GM19025 (cell line): ENCODE data around the gene ADPGK.

Experiments
- ATAC-seq: cut with Tn5 transposase; IDR thresholded peaks from one replicate; pipeline ENCODE4 v1.9.1; 2021; ENCODE audit warnings: mild to moderate bottlenecking, low read depth, moderate library complexity; ENCODE audit not compliant: unreplicated experiment

Gene ADPGK

GRCh38 chr15:72792431-72792830 lies 8.9 kb upstream of the ADPGK start:
- ATAC-seq = no peak

- no peak for ATAC-seq
These were observed 6.8 kb upstream of the ADPGK start for GRCh38 chr15:72790302-72790910.

GRCh38 chr15:72787526-72787925 lies 4.0 kb upstream of the ADPGK start:
- no peak for ATAC-seq

- no peak for ATAC-seq
These were observed 3.3 kb upstream of the ADPGK start for GRCh38 chr15:72786676-72787345.

GRCh38 chr15:72786242-72786641 lies 2.7 kb upstream of the ADPGK start:
- ATAC-seq = no peak

- no peak for ATAC-seq
These were observed 2.3 kb upstream of the ADPGK start for GRCh38 chr15:72785841-72786240.

GRCh38 chr15:72785432-72785831 lies 1.9 kb upstream of the ADPGK start:
- ATAC-seq = no peak

- ATAC-seq = no peak
These were observed 908 bp upstream of the ADPGK start for GRCh38 chr15:72784456-72784876.

- peak; percentile 26 for ATAC-seq
These were observed 436 bp downstream of the ADPGK start for GRCh38 chr15:72783004-72783639.

GRCh38 chr15:72782274-72783003 lies 1.1 kb downstream of the ADPGK start:
- no peak for ATAC-seq

- ATAC-seq = no peak
These were observed 1.9 kb downstream of the ADPGK start for GRCh38 chr15:72781631-72782030.

- ATAC-seq = no peak
These were observed 4.8 kb downstream of the ADPGK start for GRCh38 chr15:72778796-72779195.

GRCh38 chr15:72774696-72775383 lies 8.7 kb downstream of the ADPGK start:
- ATAC-seq = no peak

GRCh38 chr15:72771329-72771725 lies 12.2 kb downstream of the ADPGK start:
- ATAC-seq = no peak

- ATAC-seq = no peak
These were observed 12.8 kb downstream of the ADPGK start for GRCh38 chr15:72770673-72771328.

- ATAC-seq = no peak
These were observed 16.8 kb downstream of the ADPGK start for GRCh38 chr15:72766780-72767179.

GRCh38 chr15:72766025-72766424 lies 17.5 kb downstream of the ADPGK start:
- ATAC-seq = no peak

- no peak for ATAC-seq
These were observed 18.9 kb downstream of the ADPGK start for GRCh38 chr15:72764656-72765055.

- ATAC-seq = no peak
These were observed 22.8 kb downstream of the ADPGK start for GRCh38 chr15:72760590-72761260.

- no peak for ATAC-seq
These were observed 25.4 kb downstream of the ADPGK start for GRCh38 chr15:72758182-72758581.
